GM12878 (cell line): ENCODE measurements around the gene IRS1. TPM values are rescaled to one million over a fixed set of nuclear protein-coding genes. Genes with fewer than 3 reads are reported as not detected.

Source experiments
- FOXK2 ChIP-seq: fragments of 450-650 bp; IDR thresholded peaks from 2 replicates; pipeline ENCODE4 v1.6.1; 2017; ENCODE audit warnings: mild to moderate bottlenecking, moderate library complexity
- JUND ChIP-seq: IDR thresholded peaks from 2 replicates; pipeline ENCODE4 v1.6.1; 2012; ENCODE audit warnings: low read depth, mild to moderate bottlenecking, low read length, improper control_type of control experiment, moderate library complexity
- KDM1A ChIP-seq: fragments of 200-600 bp; sonication (generic); IDR thresholded peaks from 2 replicates; pipeline ENCODE4 v1.6.1; 2016; ENCODE audit warnings: borderline replicate concordance
- MTA3 ChIP-seq: IDR thresholded peaks from 2 replicates; pipeline ENCODE4 v1.6.1; 2012; ENCODE audit warnings: low read length, inconsistent platforms, borderline replicate concordance
- NBN ChIP-seq: fragments of 450-650 bp; IDR thresholded peaks from 2 replicates; pipeline ENCODE4 v1.6.1; 2016
- NFYA ChIP-seq: IDR thresholded peaks from 2 replicates; pipeline ENCODE4 v1.6.1; 2011; ENCODE audit warnings: low read depth, mild to moderate bottlenecking, low read length, improper control_type of control experiment, borderline replicate concordance
- NRF1 ChIP-seq: conservative IDR thresholded peaks from 2 replicates; pipeline ENCODE4 v1.6.1; 2011; ENCODE audit warnings: mild to moderate bottlenecking, low read depth, low read length, improper control_type of control experiment
- PAX5 ChIP-seq: IDR thresholded peaks from 2 replicates; pipeline ENCODE4 v1.6.1; 2011; ENCODE audit warnings: low read depth, low read length, borderline replicate concordance
- POLR2AphosphoS5 ChIP-seq: IDR thresholded peaks from 2 replicates; pipeline ENCODE4 v1.6.1; 2011; ENCODE audit warnings: mild to moderate bottlenecking, low read length, inconsistent platforms
- RUNX3 ChIP-seq: IDR thresholded peaks from 2 replicates; pipeline ENCODE4 v1.6.1; 2012; ENCODE audit warnings: low read length, inconsistent platforms
- SP1 ChIP-seq: IDR thresholded peaks from one replicate; pipeline ENCODE4 v1.6.1; 2011; ENCODE audit warnings: low read depth, low read length
- SUPT20H ChIP-seq: IDR thresholded peaks from 2 replicates; pipeline ENCODE4 v1.6.1; 2011; ENCODE audit warnings: low read depth, mild to moderate bottlenecking, low read length, moderate library complexity, borderline replicate concordance; ENCODE audit not compliant: control insufficient read depth
- TCF12 ChIP-seq: IDR thresholded peaks from 2 replicates; pipeline ENCODE4 v1.6.1; 2011; ENCODE audit warnings: low read depth, mild to moderate bottlenecking, low read length
- YBX1 ChIP-seq: fragments of 450-650 bp; IDR thresholded peaks from 2 replicates; pipeline ENCODE4 v1.6.1; 2016; ENCODE audit warnings: antibody characterized with exemption
- ZBTB11 ChIP-seq: fragments of 450-650 bp; formaldehyde crosslinking; IDR thresholded peaks from 2 replicates; pipeline ENCODE4 v1.5.0; 2022; ENCODE audit warnings: mild to moderate bottlenecking, missing genetic modification characterization
- ZNF24 ChIP-seq: fragments of 450-650 bp; IDR thresholded peaks from 2 replicates; pipeline ENCODE4 v1.6.1; 2017; ENCODE audit warnings: antibody characterized with exemption, mild to moderate bottlenecking
- polyA plus RNA-seq, 11 experiments: library from polyadenylated mRNA; depleted of rRNA in 4 of 11; unstranded in 6 of 11; stranded (reverse) in 5 of 11; fragments of >200 nt; fragmentation: Nextera tagmentation in 4 of 11; fragmentation: Illumina TruSeq in 1 of 11; extraction: Ambion mirVana in 4 of 11; extraction: Trizol in 1 of 11; gene quantifications; 1 replicate in 1 of 11; 2 replicates in 10 of 11; pipeline versions ENCODE4 v1.2.1 to v1.2.3, GENCODE V29; 2011 to 2016; ENCODE audit warnings: inconsistent platforms in 2 of 11, missing spikeins in 2 of 11, low read depth in 1 of 11
- total RNA-seq, 4 experiments: library from RNA; depleted of rRNA in 3 of 4; stranded (reverse); fragments of >200 nt in 3 of 4; fragmentation: Illumina TruSeq in 1 of 4; extraction: Trizol in 1 of 4; gene quantifications; 2 replicates each; pipeline versions ENCODE4 v1.2.1 to v1.2.3, GENCODE V29; 2013 to 2021

Gene IRS1
- total and polyA plus RNA-seq, 10 of the 15 experiments (the other 5 are each of a cell fraction or from before 2014, with no cell fraction given) = 0.03 to 1.7 (median 0.34) TPM

- TF ChIP-seq ZBTB11 (CRISPR knock-in tag) (peak; percentile 35; the same call in 1 of the 2 replicates), PAX5 (peak; percentile 77; the same call in 1 of the 2 replicates), SP1 (peak; percentile 10), YBX1 (no peak), POLR2AphosphoS5 (peak; percentile 91), ZNF24 (no peak), FOXK2 (no peak), JUND (0 out of 2 replicates have a peak, but pooled peaks have one; percentile 19), NRF1 (peak; percentile 59), TCF12 (no peak), NFYA (no peak), SUPT20H (no peak), MTA3 (no peak; the same call in 1 of the 2 replicates), KDM1A (no peak), NBN (peak; percentile 86), RUNX3 (peak; percentile 69)
- TF ChIP-seq, all 136 proteins: peak for 81
Observed at GRCh38 chr2:226835796-226836547, 36.4 kb upstream of the IRS1 start, which contains the start of gene RHBDD1 (continued).
